ENCODE measurements around the gene SMIM23. TPM values are rescaled to one million over a fixed set of nuclear protein-coding genes. Genes with fewer than 3 reads are reported as not detected.

Gene SMIM23
- total RNA-seq, 2 experiments from 2014 or later: not detected

GRCh38 chr5:171782332-171782966, 3.2 kb upstream of the SMIM23 start:
- CTCF ChIA-PET: no interaction called here

DNA sequence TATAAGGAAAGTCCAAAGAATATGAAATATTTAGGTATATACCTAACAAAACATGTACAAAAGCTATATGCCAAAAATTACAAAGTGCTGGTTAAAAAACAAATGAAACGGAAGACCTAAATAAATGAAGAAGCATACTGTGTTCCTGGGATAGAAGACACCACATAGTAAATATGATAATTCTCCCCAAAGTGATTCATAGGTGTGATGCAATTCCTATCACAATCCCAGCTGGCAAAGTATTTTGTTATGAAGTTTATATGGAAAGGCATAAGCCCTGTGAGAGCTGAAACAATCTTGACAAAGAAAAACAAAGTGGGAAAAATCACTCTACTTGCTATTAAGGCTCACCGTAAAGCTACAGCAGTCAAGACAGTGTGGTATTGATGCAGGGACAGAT, 2.6 kb upstream of the SMIM23 start:
- no peaks in the 10 kb centered on the region for H3K4me1 Mint-ChIP-seq
- DNase-seq: no peak
- CTCF ChIA-PET: no interaction called here
- H3K36me3 Mint-ChIP-seq (ENCODE audit: low read depth): no peaks in the 10 kb centered on the region
- H3K27me3 Mint-ChIP-seq: peaks cover 2% of the 10 kb centered on the region
- no peaks in the 10 kb centered on the region for H3K9me3 Mint-ChIP-seq
- POLR2A ChIA-PET: no interaction called here
- H3K4me3 Mint-ChIP-seq: no peak overlapping the region
- no peak overlapping the region for H3K27ac Mint-ChIP-seq

More at GRCh38 chr5:171782332-171782966, 3.2 kb upstream of the SMIM23 start:
- Mint-ChIP-seq H3K9me3 (no peaks in the 10 kb centered on the region), H3K27me3 (peaks cover 2% of the 10 kb centered on the region), H3K27ac (no peak overlapping the region), H3K4me1 (no peaks in the 10 kb centered on the region), H3K4me3 (no peak overlapping the region), H3K36me3 (ENCODE audit: low read depth) (no peaks in the 10 kb centered on the region)
- DNase-seq: no peak
- POLR2A ChIA-PET: no interaction called here

DNA sequence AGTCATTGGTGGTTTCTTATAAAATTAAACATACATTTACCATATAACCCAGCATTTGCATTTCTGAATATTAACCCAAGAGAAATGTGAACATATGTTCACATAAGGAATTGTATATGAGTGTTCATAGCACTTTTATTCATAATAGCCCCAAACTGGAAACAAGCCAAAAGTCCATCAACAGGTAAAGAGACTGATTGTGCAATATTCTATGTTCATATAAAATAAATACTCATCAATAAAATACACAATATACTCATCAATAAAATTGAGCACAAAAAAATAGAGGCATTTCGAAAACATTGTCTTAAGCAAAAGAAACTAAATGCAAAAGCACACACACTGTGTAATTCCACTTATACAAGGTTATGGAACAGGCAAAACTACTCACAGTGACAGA, 3.7 kb downstream of the SMIM23 start:
- ChIA-PET CTCF (no interaction called here), POLR2A (no interaction called here)
- no peak for DNase-seq
- no peaks in the 10 kb centered on the region for H3K4me1 Mint-ChIP-seq
- H3K36me3 Mint-ChIP-seq (ENCODE audit: low read depth): no peaks in the 10 kb centered on the region
- no peaks in the 10 kb centered on the region for H3K9me3 Mint-ChIP-seq
- H3K4me3 Mint-ChIP-seq: no peak overlapping the region
- no peak overlapping the region for H3K27ac Mint-ChIP-seq
- H3K27me3 Mint-ChIP-seq: peaks cover 12% of the 10 kb centered on the region

DNA sequence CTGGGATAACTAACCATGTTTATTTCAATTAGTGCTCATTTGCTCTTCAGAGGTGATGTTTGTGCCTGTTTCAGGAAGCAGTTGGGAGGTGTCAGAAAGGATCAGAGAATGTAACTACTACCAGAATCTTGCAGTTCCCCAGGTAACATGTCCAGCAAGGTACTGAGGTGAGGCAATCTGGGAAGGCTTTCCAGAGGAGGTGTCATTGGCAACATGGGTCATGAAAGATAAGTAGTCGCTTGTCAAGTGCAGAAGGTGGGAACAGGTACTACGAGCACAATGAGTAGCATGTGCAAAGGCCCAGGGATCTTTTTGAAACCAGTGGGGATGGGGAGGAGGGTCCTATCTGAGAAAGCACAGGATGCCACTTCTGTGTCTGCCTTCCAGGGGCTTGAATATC, 4.8 kb downstream of the SMIM23 start:
- no peaks in the 10 kb centered on the region for H3K36me3 Mint-ChIP-seq (ENCODE audit: low read depth)
- POLR2A ChIA-PET: no interaction called here
- H3K27ac Mint-ChIP-seq: no peak overlapping the region
- H3K9me3 Mint-ChIP-seq: no peaks in the 10 kb centered on the region
- no peak overlapping the region for H3K4me3 Mint-ChIP-seq
- H3K27me3 Mint-ChIP-seq: peaks cover 12% of the 10 kb centered on the region
- CTCF ChIA-PET: no interaction called here
- no peak for DNase-seq
- no peaks in the 10 kb centered on the region for H3K4me1 Mint-ChIP-seq

DNA sequence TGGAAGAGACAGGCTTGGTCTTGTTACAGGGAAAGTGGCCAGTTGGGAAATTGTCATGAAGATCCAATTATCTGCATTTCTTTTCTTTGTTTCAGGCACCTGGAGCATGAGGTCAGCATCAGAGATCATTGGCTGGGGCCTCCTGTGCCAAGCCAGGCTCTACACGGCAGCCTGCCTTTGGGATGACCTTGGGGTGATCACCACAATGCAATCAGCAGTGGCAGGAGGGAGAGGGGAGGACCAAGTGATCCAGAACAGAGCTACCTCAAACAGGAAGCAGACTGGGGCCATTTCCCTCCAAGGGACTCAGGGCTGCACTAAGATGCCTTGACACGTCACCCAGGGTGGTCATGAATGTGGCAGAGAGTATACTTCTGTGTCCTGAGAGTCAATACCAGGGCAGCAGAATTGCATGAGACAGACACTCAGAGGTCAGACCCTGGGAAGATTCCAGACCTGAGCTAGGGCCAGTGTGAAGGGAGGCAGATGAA, 8.9 kb downstream of the SMIM23 start:
- Mint-ChIP-seq H3K36me3 (ENCODE audit: low read depth) (no peaks in the 10 kb centered on the region), H3K4me3 (no peak overlapping the region), H3K27ac (no peak overlapping the region), H3K9me3 (no peaks in the 10 kb centered on the region), H3K27me3 (peaks cover 11% of the 10 kb centered on the region), H3K4me1 (no peaks in the 10 kb centered on the region)
- no peak for DNase-seq
- ChIA-PET CTCF (no interaction called here), POLR2A (no interaction called here)

DNA sequence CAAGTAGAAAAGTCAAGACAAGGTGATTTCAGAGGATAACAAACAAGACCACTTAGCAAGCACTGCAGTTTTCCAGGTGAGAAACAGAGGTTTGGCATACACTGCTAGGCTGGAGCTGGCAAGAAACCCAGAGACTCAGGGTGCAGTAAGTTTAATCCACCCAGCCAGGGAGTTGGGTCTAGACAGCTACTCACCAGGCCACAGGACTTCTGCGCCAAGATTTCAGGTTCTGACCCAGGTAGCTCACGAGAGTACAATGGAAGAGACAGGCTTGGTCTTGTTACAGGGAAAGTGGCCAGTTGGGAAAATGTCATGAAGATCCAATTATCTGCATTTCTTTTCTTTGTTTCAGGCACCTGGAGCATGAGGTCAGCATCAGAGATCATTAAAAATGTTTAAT, 9.8 kb downstream of the SMIM23 start:
- DNase-seq: no peak
- H3K9me3 Mint-ChIP-seq: no peaks in the 10 kb centered on the region
- no peaks in the 10 kb centered on the region for H3K36me3 Mint-ChIP-seq (ENCODE audit: low read depth)
- no peaks in the 10 kb centered on the region for H3K4me1 Mint-ChIP-seq
- H3K27ac Mint-ChIP-seq: no peak overlapping the region
- peaks cover 13% of the 10 kb centered on the region for H3K27me3 Mint-ChIP-seq
- H3K4me3 Mint-ChIP-seq: no peak overlapping the region
- ChIA-PET POLR2A (no interaction called here), CTCF (no interaction called here)

GRCh38 chr5:171796436-171796835, 10.8 kb downstream of the SMIM23 start:
- Mint-ChIP-seq H3K9me3 (no peaks in the 10 kb centered on the region), H3K4me1 (no peaks in the 10 kb centered on the region), H3K4me3 (no peak overlapping the region), H3K36me3 (ENCODE audit: low read depth) (no peaks in the 10 kb centered on the region), H3K27ac (no peak overlapping the region), H3K27me3 (peaks cover 9% of the 10 kb centered on the region)
- ChIA-PET CTCF (no interaction called here), POLR2A (no interaction called here)
- no peak for DNase-seq

GRCh38 chr5:171797543-171797942, 11.9 kb downstream of the SMIM23 start:
- H3K27me3 Mint-ChIP-seq: peaks cover 8% of the 10 kb centered on the region
- POLR2A ChIA-PET: no interaction called here
- no peaks in the 10 kb centered on the region for H3K9me3 Mint-ChIP-seq
- DNase-seq: no peak
- H3K4me3 Mint-ChIP-seq: no peak overlapping the region
- CTCF ChIA-PET: no interaction called here
- no peaks in the 10 kb centered on the region for H3K4me1 Mint-ChIP-seq
- no peak overlapping the region for H3K27ac Mint-ChIP-seq
- H3K36me3 Mint-ChIP-seq (ENCODE audit: low read depth): no peaks in the 10 kb centered on the region

GRCh38 chr5:171798418-171798817, 12.8 kb downstream of the SMIM23 start:
- CTCF ChIA-PET: no interaction called here
- Mint-ChIP-seq H3K9me3 (no peaks in the 10 kb centered on the region), H3K4me1 (no peaks in the 10 kb centered on the region), H3K36me3 (ENCODE audit: low read depth) (no peaks in the 10 kb centered on the region), H3K4me3 (no peak overlapping the region), H3K27me3 (peaks cover 5% of the 10 kb centered on the region), H3K27ac (no peak overlapping the region)
- POLR2A ChIA-PET: no interaction called here
- DNase-seq: no peak

GRCh38 chr5:171801839-171802238, 16.2 kb downstream of the SMIM23 start:
- CTCF ChIA-PET: no interaction called here
- Mint-ChIP-seq H3K9me3 (no peaks in the 10 kb centered on the region), H3K27me3 (peaks cover 13% of the 10 kb centered on the region), H3K4me3 (no peak overlapping the region), H3K4me1 (no peaks in the 10 kb centered on the region), H3K36me3 (ENCODE audit: low read depth) (no peaks in the 10 kb centered on the region), H3K27ac (no peak overlapping the region)
- DNase-seq: no peak
- POLR2A ChIA-PET: no interaction called here

- no peak overlapping the region for H3K27ac Mint-ChIP-seq
- H3K36me3 Mint-ChIP-seq (ENCODE audit: low read depth): no peaks in the 10 kb centered on the region
- ChIA-PET POLR2A (no interaction called here), CTCF (no interaction called here)
- H3K4me1 Mint-ChIP-seq: no peaks in the 10 kb centered on the region
- no peak overlapping the region for H3K4me3 Mint-ChIP-seq
- peaks cover 21% of the 10 kb centered on the region for H3K27me3 Mint-ChIP-seq
- DNase-seq: no peak
- no peaks in the 10 kb centered on the region for H3K9me3 Mint-ChIP-seq
Measured at GRCh38 chr5:171805746-171806145, 20.1 kb downstream of the SMIM23 start.

DNA sequence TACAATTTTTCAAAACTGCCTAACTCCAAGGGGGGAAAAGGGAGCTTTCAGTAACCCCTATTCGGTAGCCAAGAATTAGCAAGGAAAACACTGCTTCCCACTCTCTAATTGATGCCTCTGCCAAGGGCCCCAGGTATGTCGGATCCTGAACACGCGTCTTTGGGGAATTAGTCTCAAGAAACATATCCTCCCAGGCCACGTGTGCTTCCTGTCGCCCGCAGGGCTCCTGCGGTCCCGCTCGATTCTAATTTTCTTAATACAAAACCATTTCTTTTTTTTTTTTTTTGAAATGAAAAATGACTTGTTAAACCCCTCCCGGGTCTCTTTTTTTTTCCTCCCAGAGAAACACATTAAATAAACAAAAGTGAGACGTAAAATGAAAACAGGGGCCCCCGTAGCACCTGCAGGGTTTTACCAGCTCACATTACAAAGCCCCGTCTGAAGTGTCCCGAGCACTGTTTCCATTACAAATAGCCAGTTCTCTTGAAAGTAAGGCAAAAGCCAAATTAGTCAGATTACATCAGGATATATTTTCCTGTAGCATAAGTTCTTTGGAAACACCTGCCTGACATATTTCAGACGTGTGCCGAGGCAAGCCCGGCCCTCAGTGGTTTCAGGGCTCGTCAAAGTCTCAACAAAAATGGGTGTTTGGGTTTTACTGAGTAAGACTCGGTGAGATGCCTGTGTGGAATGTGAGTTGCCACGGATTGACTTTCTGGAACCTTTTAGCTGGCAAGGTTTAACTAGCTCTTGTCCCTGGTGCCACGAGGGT, 21.5 kb downstream of the SMIM23 start:
- CTCF ChIA-PET: no interaction called here
- POLR2A ChIA-PET: no interaction called here
- no peaks in the 10 kb centered on the region for H3K36me3 Mint-ChIP-seq (ENCODE audit: low read depth)
- H3K4me1 Mint-ChIP-seq: no peaks in the 10 kb centered on the region
- peaks cover 21% of the 10 kb centered on the region for H3K27me3 Mint-ChIP-seq
- no peak overlapping the region for H3K27ac Mint-ChIP-seq
- H3K9me3 Mint-ChIP-seq: no peaks in the 10 kb centered on the region
- DNase-seq: no peak
- H3K4me3 Mint-ChIP-seq: no peak overlapping the region

DNA sequence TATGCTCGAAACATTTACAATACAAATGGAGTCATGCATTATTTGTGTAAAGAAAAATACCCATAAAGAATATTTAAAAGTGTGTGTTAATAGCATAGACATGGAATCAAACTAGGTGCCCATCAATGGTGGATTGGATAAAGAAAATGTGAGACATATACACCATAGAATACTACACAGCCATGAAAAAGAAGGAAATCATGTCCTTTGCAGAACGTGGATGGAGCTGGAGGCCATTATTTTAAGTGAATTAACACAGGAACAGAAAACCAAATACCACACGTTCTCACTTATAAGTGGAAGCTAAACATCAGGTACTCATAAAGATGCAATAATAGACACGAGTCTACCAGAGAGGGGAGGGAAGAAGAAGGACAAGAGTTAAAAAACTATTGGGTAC, 22.8 kb downstream of the SMIM23 start:
- no peaks in the 10 kb centered on the region for H3K4me1 Mint-ChIP-seq
- no peak overlapping the region for H3K27ac Mint-ChIP-seq
- no peaks in the 10 kb centered on the region for H3K9me3 Mint-ChIP-seq
- ChIA-PET CTCF (no interaction called here), POLR2A (no interaction called here)
- no peaks in the 10 kb centered on the region for H3K36me3 Mint-ChIP-seq (ENCODE audit: low read depth)
- H3K27me3 Mint-ChIP-seq: peaks cover 21% of the 10 kb centered on the region
- H3K4me3 Mint-ChIP-seq: no peak overlapping the region
- no peak for DNase-seq

DNA sequence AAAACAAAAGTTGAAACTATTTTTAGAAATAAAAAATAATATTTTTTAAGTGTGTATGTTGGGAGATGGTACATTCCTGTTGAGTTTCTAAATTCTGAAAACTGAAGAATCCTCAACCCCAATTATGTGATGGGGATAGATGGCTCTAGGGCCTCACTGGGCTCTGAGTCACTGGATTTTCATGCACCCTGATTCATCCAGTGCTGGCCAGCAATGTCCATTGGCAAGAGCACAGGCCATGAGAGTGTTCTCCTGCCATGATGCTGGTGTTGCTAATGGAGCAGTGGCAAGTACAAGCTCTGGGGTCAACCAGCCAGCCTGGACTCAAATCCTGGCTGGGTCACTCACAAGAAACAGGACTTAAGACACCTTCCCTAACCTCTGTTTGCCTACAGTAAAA, 23.3 kb downstream of the SMIM23 start:
- ChIA-PET CTCF (no interaction called here), POLR2A (no interaction called here)
- Mint-ChIP-seq H3K4me3 (no peak overlapping the region), H3K9me3 (no peaks in the 10 kb centered on the region), H3K4me1 (no peaks in the 10 kb centered on the region), H3K27me3 (peaks cover 21% of the 10 kb centered on the region), H3K27ac (no peak overlapping the region), H3K36me3 (ENCODE audit: low read depth) (no peaks in the 10 kb centered on the region)
- no peak for DNase-seq
